ENCODE data around the gene RPS6KA2. TPM values are rescaled to one million over a fixed set of nuclear protein-coding genes. Genes with fewer than 3 reads are reported as not detected.

RPS6KA2 gene
- total RNA-seq, 4 donors from 2014 or later = 55.4 to 119 (median 76.4) TPM

DNA sequence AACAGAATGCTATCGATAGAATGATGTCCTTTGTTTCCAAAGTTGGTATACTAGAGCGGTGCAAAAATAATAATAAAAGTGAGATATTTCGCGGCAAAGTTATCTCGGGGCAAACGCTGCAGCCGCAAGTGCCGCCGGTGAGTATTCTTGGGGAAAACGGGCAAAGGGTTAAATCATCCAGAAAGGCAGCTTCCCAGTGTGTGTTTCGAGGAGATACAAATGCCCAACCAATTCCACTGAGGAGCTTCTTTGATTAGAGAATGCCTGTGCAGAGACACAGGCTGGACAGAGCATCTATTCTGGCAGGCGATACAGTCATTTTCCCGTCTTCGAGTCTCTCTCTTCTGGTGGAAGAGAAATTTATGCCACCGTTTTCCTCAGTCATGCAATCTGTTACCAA, 186.3 kb downstream of the RPS6KA2 start:
- no peak for TF ChIP-seq POLR2A (IDR thresholded peaks at IDR 0.05)
- TF ChIP-seq POLR2AphosphoS5 (IDR thresholded peaks at IDR 0.05) = no peak
- TF ChIP-seq, protein P1, sequence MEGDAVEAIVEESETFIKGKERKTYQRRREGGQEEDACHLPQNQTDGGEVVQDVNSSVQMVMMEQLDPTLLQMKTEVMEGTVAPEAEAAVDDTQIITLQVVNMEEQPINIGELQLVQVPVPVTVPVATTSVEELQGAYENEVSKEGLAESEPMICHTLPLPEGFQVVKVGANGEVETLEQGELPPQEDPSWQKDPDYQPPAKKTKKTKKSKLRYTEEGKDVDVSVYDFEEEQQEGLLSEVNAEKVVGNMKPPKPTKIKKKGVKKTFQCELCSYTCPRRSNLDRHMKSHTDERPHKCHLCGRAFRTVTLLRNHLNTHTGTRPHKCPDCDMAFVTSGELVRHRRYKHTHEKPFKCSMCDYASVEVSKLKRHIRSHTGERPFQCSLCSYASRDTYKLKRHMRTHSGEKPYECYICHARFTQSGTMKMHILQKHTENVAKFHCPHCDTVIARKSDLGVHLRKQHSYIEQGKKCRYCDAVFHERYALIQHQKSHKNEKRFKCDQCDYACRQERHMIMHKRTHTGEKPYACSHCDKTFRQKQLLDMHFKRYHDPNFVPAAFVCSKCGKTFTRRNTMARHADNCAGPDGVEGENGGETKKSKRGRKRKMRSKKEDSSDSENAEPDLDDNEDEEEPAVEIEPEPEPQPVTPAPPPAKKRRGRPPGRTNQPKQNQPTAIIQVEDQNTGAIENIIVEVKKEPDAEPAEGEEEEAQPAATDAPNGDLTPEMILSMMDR (IDR thresholded peaks at IDR 0.05) = no peak
- no peak for TF ChIP-seq EP300 (IDR thresholded peaks at IDR 0.05)
- no peaks in the 10 kb centered on the region for H3K9me3 ChIP-seq
- no peak for ATAC-seq
- 92 to 93% methylated on average over 15 of the region's 15 CpGs for WGBS, 2 donors (ENCODE audit: low coverage in 1 of 2)
- H3K27ac ChIP-seq = no peak overlapping the region
- no peak overlapping the region for H3K4me3 ChIP-seq
- no peaks in the 10 kb centered on the region for H3K27me3 ChIP-seq
- peaks cover 0 to 72% of the 10 kb centered on the region in 2 donors for H3K36me3 ChIP-seq
- H3K4me1 ChIP-seq = no peaks in the 10 kb centered on the region

DNA sequence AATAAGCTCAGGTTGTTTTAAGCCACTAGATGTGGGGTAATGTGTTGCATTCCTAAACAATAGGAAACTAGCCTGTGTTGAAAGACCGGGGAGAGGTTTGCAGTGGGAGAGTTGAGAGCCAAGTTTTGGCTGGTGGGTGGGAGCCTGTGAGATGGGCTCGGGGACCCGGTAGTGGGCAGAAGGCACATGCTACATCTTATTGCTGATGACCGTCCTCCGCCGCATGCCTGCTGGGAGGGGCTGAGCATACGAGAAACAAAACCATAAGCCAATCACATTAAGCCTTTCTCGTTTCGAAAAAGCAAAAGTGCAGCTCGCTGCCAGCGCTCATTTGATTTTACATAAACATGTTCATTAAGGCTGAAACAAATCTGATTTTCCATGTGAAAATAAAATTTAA, 186.9 kb downstream of the RPS6KA2 start:
- H3K27me3 ChIP-seq = no peaks in the 10 kb centered on the region
- no peaks in the 10 kb centered on the region for H3K4me1 ChIP-seq
- H3K9me3 ChIP-seq = no peaks in the 10 kb centered on the region
- ATAC-seq = no peak
- TF ChIP-seq, protein P1 (IDR thresholded peaks at IDR 0.05) = no peak
- no peak for TF ChIP-seq EP300 (IDR thresholded peaks at IDR 0.05)
- TF ChIP-seq POLR2AphosphoS5 (IDR thresholded peaks at IDR 0.05) = no peak
- TF ChIP-seq POLR2A (IDR thresholded peaks at IDR 0.05) = no peak
- no peak overlapping the region for H3K4me3 ChIP-seq
- 71 to 83% methylated on average over 10 to 11 of the region's 11 CpGs for WGBS, 2 donors (ENCODE audit: low coverage in 1 of 2)
- H3K36me3 ChIP-seq = peaks cover 0 to 72% of the 10 kb centered on the region in 2 donors
- no peak overlapping the region for H3K27ac ChIP-seq

DNA sequence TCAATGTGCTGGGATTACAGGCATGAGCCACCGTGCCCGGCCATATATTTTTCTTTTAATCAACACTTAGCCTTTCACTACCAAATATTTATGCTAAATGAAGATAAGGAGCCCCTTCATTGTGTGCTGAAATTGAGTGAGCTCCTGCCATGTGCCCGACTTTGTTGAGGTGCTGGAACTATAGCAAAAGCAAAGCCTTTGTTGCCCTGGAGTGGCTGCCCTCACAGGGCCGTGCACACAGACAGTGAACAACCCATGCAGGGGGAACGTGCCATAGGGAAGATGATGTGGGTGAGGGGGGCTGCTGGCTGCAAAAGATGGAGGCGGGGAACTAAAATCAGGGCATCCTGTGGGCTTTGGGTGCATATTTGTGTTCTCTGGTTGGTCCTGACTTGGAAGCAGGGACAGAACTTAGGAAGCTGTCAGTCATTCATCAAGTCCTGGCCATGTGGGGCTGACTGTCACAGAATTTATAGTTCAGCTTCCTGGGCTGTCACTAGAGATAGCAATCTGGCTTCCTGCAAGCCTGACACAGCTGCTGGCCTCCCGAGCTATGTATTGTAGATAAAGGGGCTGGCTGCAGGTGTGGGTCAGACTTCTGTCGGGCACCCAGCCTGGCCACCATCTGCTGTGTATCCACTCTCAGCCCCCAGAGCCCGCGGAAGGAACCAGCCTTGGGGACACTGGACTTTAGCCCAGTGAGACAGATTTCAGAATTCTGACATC, 187.5 kb downstream of the RPS6KA2 start:
- Histone ChIP-seq H3K4me3 (no peak overlapping the region), H3K27me3 (no peaks in the 10 kb centered on the region), H3K4me1 (no peaks in the 10 kb centered on the region), H3K27ac (no peak overlapping the region), H3K9me3 (no peaks in the 10 kb centered on the region), H3K36me3 (peaks cover 0 to 69% of the 10 kb centered on the region in 2 donors)
- TF ChIP-seq, protein P1 (IDR thresholded peaks at IDR 0.05) = no peak
- TF ChIP-seq POLR2A (IDR thresholded peaks at IDR 0.05) (no peak), EP300 (IDR thresholded peaks at IDR 0.05) (no peak), POLR2AphosphoS5 (IDR thresholded peaks at IDR 0.05) (no peak)
- 69 to 70% methylated on average over 2 to 3 of the region's 10 CpGs for WGBS, 2 donors (ENCODE audit: low coverage in 1 of 2)
- ATAC-seq = no peak

DNA sequence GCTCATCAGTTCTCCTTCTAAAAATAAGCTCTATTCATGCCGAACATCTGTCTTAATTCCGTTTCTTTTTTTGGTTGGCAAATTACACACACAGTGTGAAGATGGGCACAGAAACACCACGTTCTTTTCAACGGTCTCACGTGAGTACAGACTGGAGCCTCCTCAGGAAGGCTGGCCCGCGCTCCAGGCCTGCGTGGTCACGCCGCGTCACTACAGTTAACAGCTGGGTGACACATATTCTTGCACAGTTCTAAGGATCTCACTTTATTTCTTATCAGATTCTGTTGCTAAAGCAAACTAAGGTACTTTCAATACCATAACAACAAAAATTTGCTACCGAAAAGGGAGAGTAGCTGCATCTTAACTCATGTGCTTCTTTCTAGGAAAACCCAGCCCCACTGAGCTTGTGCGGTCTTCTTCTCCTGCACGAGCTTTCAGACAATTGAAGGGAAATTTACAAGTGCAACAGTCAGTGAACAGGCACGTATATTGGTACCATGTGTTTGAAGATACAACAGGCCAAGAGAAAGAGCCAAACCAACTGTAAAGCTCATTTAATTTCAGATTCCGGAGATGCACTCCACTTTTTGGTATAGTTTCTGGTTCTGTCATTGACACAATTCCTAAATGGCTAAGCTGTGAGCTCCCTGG, 188.7 kb downstream of the RPS6KA2 start:
- H3K4me3 ChIP-seq = no peak overlapping the region
- WGBS, 2 donors (ENCODE audit: low coverage in 1 of 2) = 88 to 96% methylated on average over 14 of the region's 16 CpGs
- no peak overlapping the region for H3K27ac ChIP-seq
- ATAC-seq = no peak
- no peak for TF ChIP-seq EP300 (IDR thresholded peaks at IDR 0.05)
- peaks cover 0 to 68% of the 10 kb centered on the region in 2 donors for H3K36me3 ChIP-seq
- no peaks in the 10 kb centered on the region for H3K27me3 ChIP-seq
- no peaks in the 10 kb centered on the region for H3K4me1 ChIP-seq
- no peaks in the 10 kb centered on the region for H3K9me3 ChIP-seq

DNA sequence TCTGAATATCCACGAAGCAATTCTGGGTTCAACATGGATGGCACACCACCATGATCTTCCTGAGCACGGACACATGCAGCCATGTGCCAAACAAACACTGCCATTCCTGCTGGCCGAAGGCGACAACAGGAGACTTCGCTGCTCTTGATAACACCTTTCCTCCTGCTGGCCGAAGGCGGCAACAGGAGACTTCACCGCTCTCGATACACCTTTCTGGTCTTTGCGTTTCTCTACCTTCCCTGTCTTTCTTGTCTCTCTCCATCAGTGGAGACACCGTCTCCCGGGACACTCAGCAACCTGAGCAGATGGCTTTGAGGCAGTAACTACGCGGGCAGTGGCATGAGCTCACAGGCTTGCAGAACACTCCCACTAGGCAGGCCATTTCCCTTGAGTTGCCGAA, 189.4 kb downstream of the RPS6KA2 start:
- no peak for ATAC-seq

More for the DNA sequence above, 189.4 kb downstream of the RPS6KA2 start:
- TF ChIP-seq POLR2AphosphoS5 (IDR thresholded peaks at IDR 0.05) (no peak), POLR2A (IDR thresholded peaks at IDR 0.05) (no peak), EP300 (IDR thresholded peaks at IDR 0.05) (no peak)
- TF ChIP-seq, protein P1 (IDR thresholded peaks at IDR 0.05) = no peak
- Histone ChIP-seq H3K4me3 (no peak overlapping the region), H3K27ac (no peak overlapping the region), H3K9me3 (no peaks in the 10 kb centered on the region), H3K36me3 (peaks cover 0 to 73% of the 10 kb centered on the region in 2 donors), H3K27me3 (no peaks in the 10 kb centered on the region), H3K4me1 (no peaks in the 10 kb centered on the region)
- WGBS, 2 donors (ENCODE audit: low coverage in 1 of 2) = 95% methylated on average over 15 of the region's 15 CpGs; no CpG with 5 or more reads in 1 of the 2 donors

Measured in gastroesophageal sphincter (tissue), 4 donors.